GM03348 (cell line): ENCODE results near the gene DDX11.
"Not testable (repeated sequence)": the region's sequence is repeated elsewhere in the genome, so short reads cannot be mapped to it uniquely, and the experiment has no call there.

ENCODE experiments used
- DNase-seq: peaks from one replicate; pipeline ENCODE4 v3.0.0; 2012; ENCODE audit warnings: low spot score

DDX11 gene

GRCh38 chr12:31073527-31074332 lies at the start of gene DDX11:
Gene DDX11 (plus strand): TSS chr12:31073860. CDS start chr12:31078394, 4,534 bp downstream.
- DNase-seq = peak; percentile 97

- DNase-seq = no peak
These were observed 47.5 kb upstream of the DDX11 start for GRCh38 chr12:31026202-31026601.

DNA sequence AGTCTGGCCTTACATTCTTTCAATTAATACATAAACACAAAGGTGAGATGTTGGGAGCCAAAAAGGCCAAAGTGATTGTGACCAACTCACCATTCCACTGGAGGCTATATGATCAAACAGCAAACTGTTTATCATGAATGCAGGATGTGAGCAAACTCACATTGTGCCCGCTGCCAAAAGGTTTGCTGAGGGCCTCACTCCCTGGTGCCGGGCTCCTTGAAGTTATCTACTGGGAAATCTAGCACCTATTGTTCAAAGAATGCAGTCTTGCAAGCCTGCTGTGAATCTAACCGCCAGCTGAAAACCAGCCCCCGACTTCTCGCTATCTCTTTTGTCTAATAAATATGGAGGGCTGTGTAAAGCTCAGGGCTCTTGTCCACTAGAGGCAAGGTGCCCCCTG lies 46.7 kb upstream of the DDX11 start:
- DNase-seq = not testable (repeated sequence)

DNA sequence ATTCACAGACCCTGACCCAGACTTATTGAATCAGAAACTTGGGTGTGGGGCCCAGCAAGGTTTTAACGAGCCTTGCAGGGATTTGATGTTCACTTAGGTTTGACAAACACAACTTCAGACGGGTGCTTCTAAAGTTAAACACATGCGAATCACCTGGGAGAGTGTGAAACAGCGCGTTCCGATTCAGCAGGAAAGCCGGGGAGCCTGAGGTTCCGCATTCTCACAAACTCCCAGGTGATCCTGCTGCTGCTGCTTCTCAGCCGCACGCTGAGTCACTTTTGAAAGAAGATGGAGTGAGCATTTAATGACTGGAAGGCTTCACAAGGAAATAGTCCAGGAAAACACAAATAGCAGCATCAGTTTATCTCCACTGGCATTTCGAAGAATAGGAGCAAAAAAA lies 44.2 kb upstream of the DDX11 start:
- DNase-seq = no peak

DNA sequence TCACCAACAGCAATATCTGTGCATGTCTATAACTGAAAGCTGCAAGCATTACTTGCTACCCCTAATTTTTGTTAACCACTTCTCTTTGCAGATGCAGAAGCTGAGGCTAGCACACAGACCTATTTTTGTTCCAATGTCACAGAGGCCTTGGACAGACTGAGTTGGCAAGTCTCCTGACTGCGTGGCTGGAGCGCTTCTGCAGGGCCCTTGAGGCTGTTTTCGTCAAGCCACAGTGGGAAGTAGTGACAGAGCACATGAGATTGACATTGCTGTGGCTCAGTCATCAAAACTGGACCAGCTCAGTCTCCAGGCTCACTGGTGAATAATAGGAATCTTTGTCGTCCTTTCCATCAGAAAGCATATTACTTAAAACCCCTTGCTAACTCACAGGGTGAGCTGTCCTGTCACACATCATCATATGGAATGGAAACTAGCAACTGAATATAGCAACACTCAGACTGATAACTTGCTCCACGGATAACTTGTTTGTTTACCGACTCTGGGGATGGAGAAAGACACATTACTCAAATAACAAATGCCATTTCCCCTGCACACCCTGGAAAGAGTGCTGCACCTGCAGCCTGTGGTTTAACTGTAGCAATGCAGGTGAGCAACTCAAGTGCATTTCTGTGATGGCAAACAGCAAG lies 43.6 kb upstream of the DDX11 start:
- no peak for DNase-seq

DNA sequence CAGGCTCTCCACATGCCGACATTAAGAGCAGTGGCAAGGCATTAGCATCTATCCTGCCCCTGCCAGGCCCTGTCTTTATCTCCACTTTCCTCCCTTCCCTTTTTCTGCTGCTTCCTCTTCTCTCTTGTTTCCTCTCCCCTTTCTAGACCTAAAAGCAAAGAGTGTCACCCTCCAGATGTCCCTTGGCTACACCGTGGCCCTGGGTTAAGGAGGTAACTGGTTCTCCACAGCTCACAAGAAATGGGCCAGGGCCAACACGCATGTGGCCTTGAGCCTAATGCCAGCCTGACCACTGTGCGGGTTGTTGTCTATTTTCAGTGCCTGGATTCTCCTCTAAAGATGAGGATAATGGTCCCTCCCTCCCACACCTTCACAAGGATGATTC lies 41.7 kb upstream of the DDX11 start:
- DNase-seq = no peak

GRCh38 chr12:31033146-31033545 lies 40.5 kb upstream of the DDX11 start:
- no peak for DNase-seq

GRCh38 chr12:31033681-31034080 lies 40.0 kb upstream of the DDX11 start:
- no peak for DNase-seq

DNA sequence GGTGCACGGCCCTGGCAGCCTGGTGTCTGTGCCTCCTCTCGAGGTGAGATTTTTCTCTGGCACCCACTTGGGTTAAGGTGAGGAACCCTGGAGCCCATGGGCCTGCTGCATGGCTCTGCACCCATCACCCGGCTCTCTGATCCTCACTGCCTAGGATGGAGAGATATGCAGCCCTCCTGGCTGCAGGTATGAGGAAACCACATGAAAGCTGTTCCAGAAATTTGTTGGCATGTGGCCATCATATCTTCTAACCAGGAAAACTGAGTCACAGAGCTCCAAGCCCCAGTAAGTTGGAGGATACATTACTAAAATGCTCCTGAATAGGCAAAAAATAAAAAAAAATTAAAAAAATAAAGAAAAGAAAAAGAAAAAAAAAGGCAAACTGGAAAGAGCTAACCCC lies 39.3 kb upstream of the DDX11 start:
- no peak for DNase-seq

GRCh38 chr12:31035226-31035625 lies 38.4 kb upstream of the DDX11 start:
- peak; percentile 33 for DNase-seq

DNA sequence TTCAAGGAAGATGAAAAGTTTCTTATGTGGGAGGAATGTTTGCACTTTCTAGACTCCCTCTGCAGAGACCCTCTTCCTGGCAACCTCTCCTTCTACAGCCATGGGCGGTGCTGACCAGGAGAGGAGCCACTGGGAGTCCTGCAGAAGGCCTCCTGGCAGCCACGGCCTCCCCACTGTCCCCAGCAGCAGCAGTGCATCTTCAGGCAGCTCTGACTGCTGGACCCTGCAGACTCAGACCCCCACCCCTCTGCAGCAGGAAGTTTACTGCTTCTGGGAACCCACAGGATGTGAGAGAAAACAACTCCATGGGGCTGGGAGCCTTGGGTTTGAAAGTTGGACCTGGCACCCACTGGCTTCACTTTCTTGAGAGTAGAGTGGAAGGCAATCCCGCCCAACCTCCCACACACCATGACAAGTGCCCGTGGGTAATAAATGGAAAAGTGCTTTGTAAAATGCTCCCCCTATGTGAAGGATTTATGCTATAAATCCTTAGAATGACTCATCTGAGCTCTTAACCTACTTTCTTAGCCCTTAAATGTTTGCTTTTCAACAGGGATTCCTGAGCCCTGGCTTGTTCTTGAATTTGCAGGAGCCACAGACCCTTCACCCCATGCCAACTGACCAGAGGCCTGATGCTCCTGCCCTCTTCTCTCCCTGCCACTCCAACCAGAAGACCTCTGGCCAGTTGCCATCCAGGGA lies 37.5 kb upstream of the DDX11 start:
- DNase-seq = no peak

GRCh38 chr12:31037028-31037427 lies 36.6 kb upstream of the DDX11 start:
- DNase-seq = no peak

- no peak for DNase-seq
These were observed 35.7 kb upstream of the DDX11 start for GRCh38 chr12:31037931-31038330.

DNA sequence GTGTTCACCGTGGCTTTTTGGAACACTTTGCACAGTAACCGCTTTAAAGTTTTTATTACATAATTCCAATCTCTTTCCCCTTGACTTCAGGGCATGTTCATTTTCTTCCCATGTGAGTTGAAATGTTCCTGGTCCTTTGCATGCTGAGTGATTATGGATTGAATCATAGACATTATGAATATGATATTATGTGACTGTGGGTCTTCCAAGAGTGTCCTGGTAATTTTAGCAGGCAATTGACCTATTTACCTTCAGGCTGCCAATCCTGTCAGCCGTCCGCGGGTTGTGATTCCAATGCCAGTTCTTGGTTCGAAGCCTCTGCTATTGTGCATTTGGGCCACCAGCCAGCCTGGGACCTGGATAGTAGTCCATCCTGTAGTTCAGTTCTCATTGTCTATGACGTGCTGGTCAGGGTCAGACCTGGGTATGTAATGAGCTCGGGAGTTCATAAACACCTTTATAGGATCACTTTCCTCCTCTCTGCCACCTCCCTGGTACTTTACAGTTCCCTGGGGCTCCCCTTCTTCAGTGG lies 32.6 kb upstream of the DDX11 start:
- no peak for DNase-seq

DNA sequence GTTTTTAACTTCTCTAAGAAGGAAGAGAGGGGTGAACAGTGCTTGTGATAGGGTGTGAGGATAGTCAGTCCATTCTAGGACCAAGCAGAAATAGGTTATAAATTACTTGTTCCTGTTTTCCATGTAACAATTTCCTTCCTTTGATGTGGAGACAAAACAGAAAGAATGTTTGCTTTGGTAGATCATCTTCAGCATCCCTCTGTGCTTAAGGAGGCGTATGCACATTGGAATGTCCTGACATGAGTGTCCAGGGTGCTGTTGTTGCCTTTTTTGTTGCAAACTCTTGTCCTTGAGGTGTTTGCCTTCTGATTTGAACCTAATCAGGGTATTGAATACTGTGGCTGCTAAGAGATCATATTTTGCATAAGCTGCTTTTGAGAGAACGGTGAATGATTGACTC lies 23.5 kb upstream of the DDX11 start:
- DNase-seq = not testable (repeated sequence)

DNA sequence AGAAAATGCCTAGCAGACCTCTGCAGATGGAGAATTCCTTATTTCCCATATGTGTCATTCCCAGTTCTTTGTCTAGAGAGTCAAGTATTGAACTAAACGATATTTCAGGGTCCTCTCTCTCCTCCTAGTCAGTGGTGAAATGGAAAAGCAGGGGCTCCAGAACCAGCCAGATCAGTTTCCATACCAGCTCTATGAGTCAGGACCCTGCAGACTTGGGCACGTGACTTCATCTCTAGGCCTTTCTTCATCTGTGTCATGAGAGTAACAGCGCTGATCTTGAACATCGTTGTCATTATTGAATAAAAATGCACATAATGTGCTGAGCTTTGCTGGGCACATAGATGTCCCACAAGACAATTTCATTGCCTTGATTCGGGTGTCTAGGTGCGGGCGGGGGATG lies 23.1 kb upstream of the DDX11 start:
- DNase-seq = not testable (repeated sequence)

DNA sequence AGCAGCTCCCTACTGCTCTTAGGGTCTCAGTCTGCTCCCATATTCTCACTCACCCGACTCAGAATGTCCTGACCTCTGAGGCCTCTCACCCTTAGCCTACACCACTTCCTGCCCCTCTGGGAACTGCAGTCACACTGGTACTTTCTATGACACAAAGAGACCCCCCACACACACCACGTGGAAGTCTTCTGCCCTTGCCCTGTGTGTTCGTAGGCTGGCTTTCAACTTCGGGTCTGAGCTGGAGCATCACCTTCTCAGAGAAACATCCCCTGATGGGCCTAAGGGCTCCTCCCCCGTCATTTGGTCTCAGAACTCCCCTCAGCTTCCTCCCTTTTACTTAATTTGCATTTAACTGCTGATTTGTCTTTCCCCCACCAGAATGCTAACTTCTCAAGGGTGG lies 22.0 kb upstream of the DDX11 start:
- not testable (repeated sequence) for DNase-seq

GRCh38 chr12:31052121-31052520 lies 21.5 kb upstream of the DDX11 start:
- DNase-seq = not testable (repeated sequence)

- DNase-seq = not testable (repeated sequence)
These were observed 20.8 kb upstream of the DDX11 start for GRCh38 chr12:31052666-31053439.

DNA sequence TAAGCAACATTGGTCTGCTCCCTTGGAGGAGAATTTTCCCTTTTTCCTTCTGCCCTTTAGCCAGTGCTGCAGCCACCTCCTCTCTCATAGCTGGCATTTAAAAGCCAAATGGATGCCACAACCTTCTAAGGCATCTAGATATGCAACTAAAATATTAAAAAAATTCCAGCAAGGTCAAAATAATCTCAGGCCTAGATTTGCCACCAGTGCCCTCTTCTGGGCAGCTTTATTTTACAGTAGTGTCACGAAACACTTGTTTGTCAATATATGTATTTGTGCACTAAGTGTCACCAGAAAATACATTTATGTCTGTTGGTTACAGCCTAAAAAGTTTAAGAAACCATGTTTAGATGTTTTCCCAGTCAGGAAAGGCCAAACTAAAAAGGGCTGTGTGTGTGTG lies 19.7 kb upstream of the DDX11 start:
- not testable (repeated sequence) for DNase-seq

DNA sequence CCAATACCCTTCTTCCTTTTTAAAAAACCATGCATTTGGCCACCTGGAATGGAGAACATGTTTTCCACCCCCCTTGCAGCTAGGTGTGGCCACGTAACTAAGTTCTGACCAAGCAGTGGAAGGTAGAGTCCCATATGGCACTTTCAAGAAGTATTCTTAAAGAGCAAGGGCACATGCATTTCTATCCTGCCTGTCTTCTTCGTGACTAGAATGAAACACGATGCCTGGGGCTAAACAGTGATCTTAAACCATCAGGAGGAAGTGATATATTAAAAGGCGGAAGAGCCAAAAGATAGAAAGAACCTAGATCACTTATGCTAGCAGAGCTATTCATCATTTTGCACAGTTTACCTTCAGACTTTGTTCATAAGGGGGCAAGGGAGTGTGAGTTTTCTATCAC lies 16.0 kb upstream of the DDX11 start:
- no peak for DNase-seq

- DNase-seq = not testable (repeated sequence)
These were observed 7.5 kb upstream of the DDX11 start for GRCh38 chr12:31066196-31066595.
